IPS-20b (cell line): ENCODE data around the gene GRIN3A.
"Not testable (repeated sequence)": the region's sequence is repeated elsewhere in the genome, so short reads cannot be mapped to it uniquely, and the experiment has no call there.

Experiments
- H3K27ac ChIP-seq: one replicate; pipeline ENCODE4 v1.5.1; 2013; ENCODE audit warnings: low read length
- H3K27me3 ChIP-seq: 2 replicates; pipeline ENCODE4 v1.6.1; 2013; ENCODE audit warnings: mild to moderate bottlenecking, low read length, inconsistent platforms; ENCODE audit not compliant: insufficient read depth
- H3K36me3 ChIP-seq: 2 replicates; pipeline ENCODE4 v1.6.1; 2013; ENCODE audit warnings: low read depth, mild to moderate bottlenecking, inconsistent platforms, low read length, moderate library complexity; ENCODE audit not compliant: insufficient read depth
- H3K4me1 ChIP-seq: 2 replicates; pipeline ENCODE4 v1.6.1; 2013; ENCODE audit warnings: mild to moderate bottlenecking, control low read depth, inconsistent platforms, low read length, moderate library complexity; ENCODE audit not compliant: insufficient read depth
- H3K4me3 ChIP-seq: 2 replicates; pipeline ENCODE4 v1.5.1; 2013; ENCODE audit warnings: mild to moderate bottlenecking, low read length, inconsistent platforms
- H3K9ac ChIP-seq: 2 replicates; pipeline ENCODE4 v1.6.1; 2013; ENCODE audit warnings: low read depth, mild to moderate bottlenecking, inconsistent platforms, low read length, moderate library complexity
- H3K9me3 ChIP-seq: 2 replicates; pipeline ENCODE4 v1.6.1; 2013; ENCODE audit warnings: mild to moderate bottlenecking, low read depth, low read length, inconsistent platforms; ENCODE audit not compliant: insufficient read depth

GRIN3A gene

DNA sequence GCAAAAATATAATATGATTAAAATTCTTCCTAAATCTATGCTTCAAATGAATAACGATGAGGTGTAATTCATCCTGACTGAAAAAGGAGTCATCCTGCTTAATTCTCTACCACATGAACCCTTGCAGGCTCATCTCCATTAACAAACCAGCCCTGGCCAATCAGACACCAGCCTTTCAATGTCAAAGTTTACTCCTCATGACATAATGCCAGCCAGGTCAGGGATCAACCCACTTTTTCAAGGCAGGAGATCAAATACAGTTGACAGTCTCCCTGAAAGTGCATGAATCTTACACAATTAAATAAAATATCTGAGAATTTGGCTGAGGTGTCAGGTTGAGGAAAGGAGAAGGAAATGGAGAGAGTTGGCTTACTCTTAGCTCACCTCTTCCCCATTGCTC is 7.0 kb downstream of the GRIN3A start:
- Histone ChIP-seq H3K36me3 (no peaks in the 10 kb centered on the region), H3K27ac (no peak overlapping the region), H3K9me3 (no peaks in the 10 kb centered on the region), H3K4me3 (no peak overlapping the region), H3K9ac (no peak overlapping the region), H3K27me3 (peaks cover 29% of the 10 kb centered on the region), H3K4me1 (peaks cover 7% of the 10 kb centered on the region; the same call in 1 of the 2 replicates)

DNA sequence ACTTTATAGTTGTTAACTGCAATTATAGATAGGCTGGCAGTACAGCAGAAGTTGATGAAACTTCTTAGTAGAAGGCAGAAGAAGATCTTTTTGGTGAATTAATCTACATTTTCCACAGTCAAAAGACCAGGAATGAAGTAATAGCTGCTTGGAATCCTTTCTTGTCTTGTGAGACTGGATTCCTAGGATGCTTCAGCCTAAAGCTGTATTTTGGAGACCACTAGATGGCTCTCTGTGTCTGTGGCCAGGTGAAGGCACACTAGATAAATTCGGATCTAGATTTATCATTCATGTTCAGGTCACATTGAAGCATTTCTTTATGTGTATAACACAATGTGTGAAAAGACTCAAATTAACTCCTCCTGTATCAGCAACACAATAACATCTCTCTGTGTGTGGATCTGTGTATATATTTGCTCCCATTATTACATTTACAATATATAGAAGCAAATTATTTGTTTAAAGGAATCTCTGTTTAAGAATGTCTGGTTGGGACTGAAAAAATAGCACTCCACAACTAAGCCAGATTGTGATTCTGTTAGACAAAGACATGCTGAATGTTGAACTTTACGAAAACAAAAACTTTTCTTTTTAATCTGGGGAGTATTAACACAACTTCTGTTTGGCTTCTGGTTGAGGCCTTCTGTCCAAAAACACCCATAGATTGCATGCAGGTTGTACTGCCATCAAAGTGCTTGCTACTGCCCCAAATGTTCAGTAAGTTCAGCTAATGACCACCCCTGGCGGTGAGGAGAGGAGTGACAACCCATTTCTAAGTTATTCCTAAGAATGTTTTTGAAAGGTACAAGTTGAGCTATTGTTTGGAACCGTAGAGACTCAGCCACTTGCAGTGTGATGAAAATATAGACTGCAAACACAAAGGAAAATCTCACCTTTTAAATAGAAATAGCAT is 10.6 kb downstream of the GRIN3A start:
- Histone ChIP-seq H3K4me1 (peaks cover 7% of the 10 kb centered on the region; the same call in 1 of the 2 replicates), H3K9me3 (no peaks in the 10 kb centered on the region), H3K27ac (no peak overlapping the region), H3K36me3 (no peaks in the 10 kb centered on the region), H3K4me3 (no peak overlapping the region), H3K9ac (no peak overlapping the region), H3K27me3 (no peaks in the 10 kb centered on the region)

GRCh38 chr9:101724271-101724670 is 14.2 kb downstream of the GRIN3A start:
- H3K27ac ChIP-seq, H3K9me3 ChIP-seq, H3K4me3 ChIP-seq: not testable (repeated sequence)

DNA sequence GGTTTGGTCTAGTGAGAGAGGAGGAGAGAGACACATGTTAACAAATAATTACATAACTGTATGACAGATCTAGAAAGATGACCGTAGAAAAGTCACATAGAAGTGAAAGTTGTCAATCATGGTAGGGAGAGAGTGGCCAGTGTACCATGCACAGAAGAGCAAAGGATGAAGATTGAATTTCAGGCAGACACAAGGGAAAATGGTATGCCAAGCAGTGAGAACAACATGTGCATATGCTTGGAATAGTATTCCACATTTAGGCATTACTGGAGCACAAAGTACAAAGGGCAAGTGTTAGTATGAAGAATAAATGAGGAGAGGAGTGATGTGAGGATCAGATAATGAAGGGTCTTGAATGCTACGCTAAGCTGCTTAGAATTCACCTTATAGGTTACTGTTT is 20.3 kb downstream of the GRIN3A start:
- Histone ChIP-seq H3K9ac (no peak overlapping the region), H3K9me3 (no peaks in the 10 kb centered on the region), H3K4me1 (no peaks in the 10 kb centered on the region), H3K36me3 (no peaks in the 10 kb centered on the region), H3K4me3 (no peak overlapping the region), H3K27me3 (no peaks in the 10 kb centered on the region), H3K27ac (no peak overlapping the region)

More at GRCh38 chr9:101724271-101724670, 14.2 kb downstream of the GRIN3A start:
- not testable (repeated sequence) for H3K4me1 ChIP-seq, H3K36me3 ChIP-seq, H3K9ac ChIP-seq, H3K27me3 ChIP-seq

GRCh38 chr9:101716629-101717028 is 21.8 kb downstream of the GRIN3A start:
- H3K4me3 ChIP-seq = no peak overlapping the region
- no peak overlapping the region for H3K27ac ChIP-seq
- no peak overlapping the region for H3K9ac ChIP-seq
- no peaks in the 10 kb centered on the region for H3K27me3 ChIP-seq
- no peaks in the 10 kb centered on the region for H3K4me1 ChIP-seq
- H3K9me3 ChIP-seq = no peaks in the 10 kb centered on the region
- H3K36me3 ChIP-seq = no peaks in the 10 kb centered on the region

DNA sequence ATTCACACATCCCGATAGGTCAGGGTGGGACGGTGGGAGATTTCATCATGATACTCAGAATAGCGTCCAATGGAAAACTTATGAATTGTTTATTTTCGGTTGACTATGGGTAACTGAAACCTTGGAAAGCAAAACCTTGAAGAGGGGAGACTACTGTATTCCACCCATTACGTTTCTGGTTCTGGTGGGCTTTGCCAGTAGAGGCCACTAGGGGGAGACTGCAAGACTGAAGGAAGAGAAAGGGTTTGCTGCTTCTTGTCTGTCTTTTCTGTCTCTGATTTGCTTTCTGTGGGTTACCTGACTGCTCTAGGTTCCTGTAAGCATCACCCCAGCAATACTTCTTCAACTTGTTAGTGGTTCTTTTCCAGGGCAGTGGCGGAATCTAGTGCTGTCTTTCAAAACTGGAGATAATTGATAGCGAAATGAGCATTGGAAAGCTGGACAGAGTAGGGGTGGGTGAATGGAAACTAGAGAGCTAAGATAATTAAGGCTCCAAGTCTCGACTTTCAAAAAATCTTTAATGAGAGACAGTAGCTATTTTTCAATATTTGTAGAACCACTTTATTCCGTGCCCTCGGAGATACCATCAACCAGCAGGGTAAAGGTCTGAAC is 27.0 kb downstream of the GRIN3A start:
- Histone ChIP-seq H3K36me3 (no peaks in the 10 kb centered on the region), H3K4me1 (peaks cover under 1% of the 10 kb centered on the region; the same call in 1 of the 2 replicates), H3K9ac (no peak overlapping the region), H3K9me3 (no peaks in the 10 kb centered on the region), H3K4me3 (no peak overlapping the region), H3K27me3 (no peaks in the 10 kb centered on the region), H3K27ac (no peak overlapping the region)

GRCh38 chr9:101708855-101709254 is 29.6 kb downstream of the GRIN3A start:
- peaks cover 5% of the 10 kb centered on the region; the same call in 1 of the 2 replicates for H3K4me1 ChIP-seq
- no peak overlapping the region for H3K27ac ChIP-seq
- H3K9me3 ChIP-seq = no peaks in the 10 kb centered on the region
- H3K9ac ChIP-seq = no peak overlapping the region
- no peaks in the 10 kb centered on the region for H3K36me3 ChIP-seq
- no peak overlapping the region for H3K4me3 ChIP-seq
- H3K27me3 ChIP-seq = peaks cover 8% of the 10 kb centered on the region

DNA sequence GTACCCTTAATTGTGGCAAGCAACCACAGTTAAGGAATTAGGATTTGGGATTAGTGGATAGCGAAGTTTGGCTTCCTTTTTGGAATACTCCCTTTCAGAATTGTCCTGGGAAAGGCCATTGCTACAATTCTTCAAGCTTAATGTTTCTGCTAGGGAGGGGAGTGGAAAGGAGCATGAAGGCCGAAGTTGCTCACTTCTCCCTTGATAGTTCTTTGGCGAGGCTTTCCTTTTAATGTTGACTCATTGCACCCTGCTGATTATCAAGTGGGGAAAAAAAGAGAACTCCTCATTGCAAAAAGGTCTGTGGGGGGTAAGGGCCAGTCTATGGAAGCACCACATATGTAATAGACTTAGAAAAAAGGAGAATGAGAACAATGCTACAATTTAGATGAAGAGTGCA is 30.7 kb downstream of the GRIN3A start:
- H3K4me1 ChIP-seq = peaks cover 5% of the 10 kb centered on the region; the same call in 1 of the 2 replicates
- peaks cover 8% of the 10 kb centered on the region for H3K27me3 ChIP-seq
- H3K9ac ChIP-seq = no peak overlapping the region
- no peaks in the 10 kb centered on the region for H3K36me3 ChIP-seq
- no peaks in the 10 kb centered on the region for H3K9me3 ChIP-seq
- no peak overlapping the region for H3K4me3 ChIP-seq
- no peak overlapping the region for H3K27ac ChIP-seq

- no peaks in the 10 kb centered on the region for H3K36me3 ChIP-seq
Measured at GRCh38 chr9:101706997-101707396, 31.4 kb downstream of the GRIN3A start.

GRCh38 chr9:101706261-101706798 is 32.1 kb downstream of the GRIN3A start:
- Histone ChIP-seq H3K36me3 (no peaks in the 10 kb centered on the region), H3K4me3 (no peak overlapping the region), H3K4me1 (peaks cover 5% of the 10 kb centered on the region; the same call in 1 of the 2 replicates), H3K9ac (no peak overlapping the region), H3K27ac (no peak overlapping the region), H3K27me3 (peaks cover 8% of the 10 kb centered on the region), H3K9me3 (no peaks in the 10 kb centered on the region)

More at GRCh38 chr9:101706997-101707396, 31.4 kb downstream of the GRIN3A start:
- Histone ChIP-seq H3K9ac (no peak overlapping the region), H3K4me1 (peaks cover 5% of the 10 kb centered on the region; the same call in 1 of the 2 replicates), H3K9me3 (no peaks in the 10 kb centered on the region), H3K27ac (no peak overlapping the region), H3K4me3 (no peak overlapping the region), H3K27me3 (peaks cover 8% of the 10 kb centered on the region)

DNA sequence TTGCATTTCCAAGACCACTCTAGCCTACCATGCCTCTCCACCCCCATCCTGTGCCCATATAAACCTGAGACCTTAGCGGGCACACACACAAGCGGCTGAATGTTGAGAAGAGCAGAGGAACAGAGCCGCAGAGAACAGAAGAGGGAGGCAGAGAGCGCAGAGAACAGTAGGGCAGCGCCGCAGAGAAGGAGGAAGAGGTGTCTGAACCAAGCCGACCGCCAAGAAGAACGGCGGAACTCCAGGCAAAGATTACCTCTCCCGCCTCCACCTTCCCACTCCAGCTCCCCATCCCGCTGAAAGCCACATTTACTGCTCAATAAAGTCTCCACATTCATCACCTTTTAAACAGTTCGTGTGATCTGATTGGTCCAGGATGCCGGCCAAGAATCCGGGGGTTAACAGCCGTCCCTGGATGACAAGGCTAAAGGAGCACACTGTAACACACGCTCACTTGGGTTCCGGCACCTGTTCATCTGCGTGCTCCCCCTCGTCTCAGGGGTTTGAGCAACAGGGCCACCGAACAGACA is 33.2 kb downstream of the GRIN3A start:
- Histone ChIP-seq H3K4me1 (peaks cover 5% of the 10 kb centered on the region; the same call in 1 of the 2 replicates), H3K4me3 (peak overlapping the region; percentile 70), H3K36me3 (no peaks in the 10 kb centered on the region), H3K9ac (peak overlapping the region; percentile 28; the same call in 1 of the 2 replicates), H3K27ac (no peak overlapping the region), H3K9me3 (no peaks in the 10 kb centered on the region), H3K27me3 (peaks cover 8% of the 10 kb centered on the region)
